OCI-LY1 (cell line): ENCODE results near the gene SNRPB2.

Experiments
- H2AFZ ChIP-seq: fragments of 200-600 bp; sonication (generic), shearing (Covaris generic); 2 replicates; pipeline ENCODE4 v1.6.0; 2014; ENCODE audit warnings: antibody characterized with exemption, mild to moderate bottlenecking, low read length
- H3F3A ChIP-seq: fragments of 200-600 bp; sonication (generic), shearing (Covaris generic); 2 replicates; pipeline ENCODE4 v1.6.0; 2014; ENCODE audit warnings: mild to moderate bottlenecking, antibody characterized with exemption, low read length, moderate library complexity; ENCODE audit not compliant: insufficient read depth
- H3K27ac ChIP-seq: fragments of 200-600 bp; sonication (generic); 2 replicates; pipeline ENCODE4 v1.5.1; 2014; ENCODE audit warnings: low read length, mixed run types, mild to moderate bottlenecking, low read depth; ENCODE audit not compliant: poor library complexity, severe bottlenecking
- H3K27me3 ChIP-seq: fragments of 200-600 bp; sonication (generic); 2 replicates; pipeline ENCODE4 v1.6.0; 2014; ENCODE audit warnings: antibody characterized with exemption, mild to moderate bottlenecking, low read length, moderate library complexity; ENCODE audit not compliant: insufficient read depth
- H3K36me3 ChIP-seq: fragments of 200-600 bp; sonication (generic); 2 replicates; pipeline ENCODE4 v1.6.1; 2014; ENCODE audit warnings: mild to moderate bottlenecking, antibody characterized with exemption, low read length, moderate library complexity, mixed read lengths; ENCODE audit not compliant: insufficient read depth
- H3K4me1 ChIP-seq: fragments of 200-600 bp; sonication (generic); 2 replicates; pipeline ENCODE4 v1.5.1; 2014; ENCODE audit warnings: mild to moderate bottlenecking, low read length, moderate library complexity; ENCODE audit not compliant: insufficient read depth, severe bottlenecking
- H3K4me2 ChIP-seq: fragments of 200-600 bp; sonication (generic), shearing (Covaris generic); 2 replicates; pipeline ENCODE4 v1.6.1; 2014; ENCODE audit warnings: low read length
- H3K4me3 ChIP-seq: fragments of 200-600 bp; sonication (generic); 2 replicates; pipeline ENCODE4 v1.5.1; 2014; ENCODE audit warnings: low read length, low read depth, mild to moderate bottlenecking, mixed read lengths; ENCODE audit not compliant: poor library complexity, severe bottlenecking
- H3K79me2 ChIP-seq: fragments of 200-600 bp; shearing (Covaris generic); 2 replicates; pipeline ENCODE4 v1.6.1; 2016; ENCODE audit warnings: mixed run types, low read length, mixed read lengths; ENCODE audit not compliant: insufficient read depth
- H3K9ac ChIP-seq: fragments of 200-600 bp; sonication (generic), shearing (Covaris generic); 2 replicates; pipeline ENCODE4 v1.6.1; 2014; ENCODE audit warnings: mild to moderate bottlenecking, low read length, mixed read lengths
- H3K9me2 ChIP-seq: fragments of 200-600 bp; sonication (generic), shearing (Covaris generic); 2 replicates; pipeline ENCODE4 v1.6.1; 2014; ENCODE audit warnings: low read depth, mild to moderate bottlenecking, low read length, mixed read lengths
- H3K9me3 ChIP-seq: fragments of 200-600 bp; shearing (Covaris generic); 2 replicates; pipeline ENCODE4 v1.6.1; 2014; ENCODE audit warnings: low read length, mixed read lengths
- H4K20me1 ChIP-seq: fragments of 200-600 bp; sonication (generic), shearing (Covaris generic); 2 replicates; pipeline ENCODE4 v1.6.0; 2016; ENCODE audit warnings: mild to moderate bottlenecking, low read length; ENCODE audit not compliant: insufficient read depth
- CTCF ChIP-seq: fragments of 200-600 bp; sonication (generic), shearing (Covaris generic); IDR thresholded peaks from 2 replicates; pipeline ENCODE4 v1.5.1; 2017; ENCODE audit warnings: mild to moderate bottlenecking, antibody characterized with exemption, low read length, moderate library complexity, mixed read lengths
- EZH2 ChIP-seq: fragments of 200-600 bp; sonication (generic), shearing (Covaris generic); IDR thresholded peaks from 2 replicates; pipeline ENCODE4 v1.8.0; 2017; ENCODE audit warnings: borderline replicate concordance, mixed run types, mild to moderate bottlenecking, antibody characterized with exemption, low read length, moderate library complexity, mixed read lengths

SNRPB2 gene

GRCh38 chr20:16747291-16747811, 17.5 kb downstream of the SNRPB2 start:
- Histone ChIP-seq H3K9me2 (no peaks in the 10 kb centered on the region), H3K4me3 (no peak overlapping the region), H3F3A (no peaks in the 10 kb centered on the region), H4K20me1 (no peaks in the 10 kb centered on the region), H3K36me3 (peaks cover 2% of the 10 kb centered on the region; the same call in 1 of the 2 replicates), H3K27me3 (no peaks in the 10 kb centered on the region), H3K4me1 (no peaks in the 10 kb centered on the region), H3K27ac (no peak overlapping the region), H2AFZ (no peak overlapping the region), H3K9me3 (no peaks in the 10 kb centered on the region), H3K79me2 (no peaks in the 10 kb centered on the region), H3K4me2 (no peak overlapping the region), H3K9ac (no peak overlapping the region)
- TF ChIP-seq EZH2 = no peak
- TF ChIP-seq CTCF = no peak

GRCh38 chr20:16748308-16748900, 18.6 kb downstream of the SNRPB2 start, which contains the start of gene OTOR:
TSS of gene OTOR (plus strand) at chr20:16748358. CDS start at chr20:16748402, 44 bp downstream.
- no peak within 1 kb of the TSS for H3K4me2 ChIP-seq
- no peaks in the 10 kb centered on the region for H3K4me1 ChIP-seq
- TF ChIP-seq EZH2 (no peak), CTCF (no peak)

GRCh38 chr20:16749573-16749972, 19.7 kb downstream of the SNRPB2 start:
- H3F3A ChIP-seq = no peaks in the 10 kb centered on the region
- H3K9me3 ChIP-seq = no peaks in the 10 kb centered on the region
- H3K4me2 ChIP-seq = no peak overlapping the region
- H4K20me1 ChIP-seq = no peaks in the 10 kb centered on the region
- H3K79me2 ChIP-seq = no peaks in the 10 kb centered on the region
- no peaks in the 10 kb centered on the region for H3K36me3 ChIP-seq
- H2AFZ ChIP-seq = no peak overlapping the region
- no peak for TF ChIP-seq CTCF
- TF ChIP-seq EZH2 = no peak
- H3K27ac ChIP-seq = no peak overlapping the region
- no peak overlapping the region for H3K4me3 ChIP-seq
- no peaks in the 10 kb centered on the region for H3K27me3 ChIP-seq
- H3K9me2 ChIP-seq = no peaks in the 10 kb centered on the region
- H3K4me1 ChIP-seq = no peaks in the 10 kb centered on the region
- no peak overlapping the region for H3K9ac ChIP-seq

More at GRCh38 chr20:16748308-16748900, 18.6 kb downstream of the SNRPB2 start, which contains the start of gene OTOR:
- no peak within 1 kb of the TSS for H2AFZ ChIP-seq
- H3K36me3 ChIP-seq = no peaks in the 10 kb centered on the region
- H4K20me1 ChIP-seq = no peaks in the 10 kb centered on the region
- H3K9me2 ChIP-seq = no peaks in the 10 kb centered on the region
- H3K9ac ChIP-seq = no peak within 1 kb of the TSS
- H3K79me2 ChIP-seq = no peaks in the 10 kb centered on the region
- no peak within 1 kb of the TSS for H3K27ac ChIP-seq
- H3K9me3 ChIP-seq = no peaks in the 10 kb centered on the region
- H3K27me3 ChIP-seq = no peaks in the 10 kb centered on the region
- H3K4me3 ChIP-seq = no peak within 1 kb of the TSS
- no peaks in the 10 kb centered on the region for H3F3A ChIP-seq
